GM12878 (cell line): ENCODE results near the gene FBXW7. TPM values are rescaled to one million over a fixed set of nuclear protein-coding genes. Genes with fewer than 3 reads are reported as not detected.

Experiments
- GATAD2B ChIP-seq: fragments of 450-650 bp; conservative IDR thresholded peaks from 2 replicates; pipeline ENCODE4 v1.6.1; 2017; ENCODE audit warnings: low read depth, mild to moderate bottlenecking, moderate library complexity
- HDAC2 ChIP-seq: fragments of 200-600 bp; sonication (generic); IDR thresholded peaks from 2 replicates; pipeline ENCODE4 v1.6.1; 2017
- HDGF ChIP-seq: fragments of 450-650 bp; IDR thresholded peaks from 2 replicates; pipeline ENCODE4 v1.6.1; 2016; ENCODE audit warnings: antibody characterized with exemption
- RCOR1 ChIP-seq: conservative IDR thresholded peaks from 2 replicates; pipeline ENCODE4 v1.6.1; 2012; ENCODE audit warnings: low read depth, low read length, improper control_type of control experiment
- microRNA-seq: library from miRNA; unstranded; fragments of <30 nt; microRNA quantifications from one replicate; pipeline ENCODE4, GENCODE V29; 2018
- polyA plus RNA-seq, 11 experiments: library from polyadenylated mRNA; depleted of rRNA in 4 of 11; unstranded in 6 of 11; stranded (reverse) in 5 of 11; fragments of >200 nt; fragmentation: Nextera tagmentation in 4 of 11; fragmentation: Illumina TruSeq in 1 of 11; extraction: Ambion mirVana in 4 of 11; extraction: Trizol in 1 of 11; gene quantifications; 1 replicate in 1 of 11; 2 replicates in 10 of 11; pipeline versions ENCODE4 v1.2.1 to v1.2.3, GENCODE V29; 2011 to 2016; ENCODE audit warnings: inconsistent platforms in 2 of 11, missing spikeins in 2 of 11, low read depth in 1 of 11
- small RNA-seq: library from RNA; depleted of rRNA; stranded (forward); fragments of <200 nt; gene quantifications from one replicate; pipeline ENCODE3, GENCODE V24; 2014
- total RNA-seq, 4 experiments: library from RNA; depleted of rRNA in 3 of 4; stranded (reverse); fragments of >200 nt in 3 of 4; fragmentation: Illumina TruSeq in 1 of 4; extraction: Trizol in 1 of 4; gene quantifications; 2 replicates each; pipeline versions ENCODE4 v1.2.1 to v1.2.3, GENCODE V29; 2013 to 2021
- TF ChIP-seq, protein P1 (sequence below): fragments of 450-650 bp; IDR thresholded peaks from 2 replicates; pipeline ENCODE4 v1.6.1; 2017; ENCODE audit warnings: low read depth, mild to moderate bottlenecking, moderate library complexity

Gene FBXW7
- total and polyA plus RNA-seq, 10 of the 15 experiments (the other 5 are each of a cell fraction or from before 2014, with no cell fraction given): 35.8 to 118 (median 47.2) TPM

DNA sequence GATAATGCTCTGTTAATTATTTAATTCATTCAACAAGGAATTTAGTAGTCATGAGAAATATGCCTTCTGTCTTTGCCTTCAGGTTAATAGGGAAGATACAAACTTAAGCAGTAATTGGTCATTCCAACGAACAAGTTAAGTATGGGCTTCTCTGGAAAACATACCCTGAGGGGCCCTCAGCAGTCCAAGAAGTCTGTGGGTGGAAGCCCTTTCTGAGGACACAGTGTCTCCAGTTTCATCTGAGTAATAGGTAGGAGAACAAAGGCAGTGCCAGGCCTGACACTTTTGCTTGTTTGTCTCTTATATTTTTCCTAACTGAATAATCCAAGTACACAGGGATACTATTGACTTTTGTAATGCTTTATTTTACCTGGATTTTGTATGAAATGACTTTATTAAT lies 262.5 kb downstream of the FBXW7 start (continued):
- TF ChIP-seq GATAD2B (no peak), RCOR1 (no peak), HDGF (no peak), HDAC2 (no peak)
- TF ChIP-seq, protein P1, sequence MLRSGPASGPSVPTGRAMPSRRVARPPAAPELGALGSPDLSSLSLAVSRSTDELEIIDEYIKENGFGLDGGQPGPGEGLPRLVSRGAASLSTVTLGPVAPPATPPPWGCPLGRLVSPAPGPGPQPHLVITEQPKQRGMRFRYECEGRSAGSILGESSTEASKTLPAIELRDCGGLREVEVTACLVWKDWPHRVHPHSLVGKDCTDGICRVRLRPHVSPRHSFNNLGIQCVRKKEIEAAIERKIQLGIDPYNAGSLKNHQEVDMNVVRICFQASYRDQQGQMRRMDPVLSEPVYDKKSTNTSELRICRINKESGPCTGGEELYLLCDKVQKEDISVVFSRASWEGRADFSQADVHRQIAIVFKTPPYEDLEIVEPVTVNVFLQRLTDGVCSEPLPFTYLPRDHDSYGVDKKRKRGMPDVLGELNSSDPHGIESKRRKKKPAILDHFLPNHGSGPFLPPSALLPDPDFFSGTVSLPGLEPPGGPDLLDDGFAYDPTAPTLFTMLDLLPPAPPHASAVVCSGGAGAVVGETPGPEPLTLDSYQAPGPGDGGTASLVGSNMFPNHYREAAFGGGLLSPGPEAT: no peak
- TF ChIP-seq, all 136 proteins: peak for 0

Small RNA genes lying within 50 kb of the gene (microRNA-seq; reads per million reads assigned to microRNA genes)
- gene MIR3140: 15.2 reads per million, percentile 51 among the genes with 10 or more reads in this experiment

Small RNA genes lying within 50 kb of the gene (small RNA-seq; reads per million reads assigned to genes)
- 0.51 reads per million, percentile 9 among the genes with 10 or more reads in this experiment for gene MIR3140

Other genes starting within 250 kb of the FBXW7 start
- gene TMEM154, start 143.9 kb upstream of the FBXW7 start, total RNA-seq (2014; rRNA removed): 18.8 and 23.4 TPM in 2 replicates
- 22.7 and 23.7 TPM in 2 replicates for gene TMEM154, start 143.9 kb upstream of the FBXW7 start, total RNA-seq (2014; rRNA removed; fragmentation: Illumina TruSeq; extraction: Trizol)
- 41.4 and 42.3 TPM in 2 replicates for gene TMEM154, start 143.9 kb upstream of the FBXW7 start, total RNA-seq (2021)
- 5.1 and 8.5 TPM in 2 replicates for gene TMEM154, start 143.9 kb upstream of the FBXW7 start, polyA plus RNA-seq (2011; rRNA removed)
- gene TMEM154, start 143.9 kb upstream of the FBXW7 start, polyA plus RNA-seq (2014; fragmentation: Illumina TruSeq; extraction: Trizol): 17.5 and 36.2 TPM in 2 replicates
- gene TMEM154, start 143.9 kb upstream of the FBXW7 start, polyA plus RNA-seq (2014; fragmentation: Nextera tagmentation; extraction: Ambion mirVana): 10 to 100 TPM in 1 of 2 experiments, 1 to 10 TPM in 1; 9.3 to 17.6 TPM
- 14.5 and 16.2 TPM in 2 replicates for gene TMEM154, start 143.9 kb upstream of the FBXW7 start, polyA plus RNA-seq (2014; rRNA removed)
- 10 to 100 TPM; 26.5 to 32.3 TPM for gene TMEM154, start 143.9 kb upstream of the FBXW7 start, polyA plus RNA-seq (2016; fragmentation: Nextera tagmentation; extraction: Ambion mirVana)
- 0.54 and 0.56 TPM in 2 replicates for gene TIGD4, start 243.6 kb upstream of the FBXW7 start, total RNA-seq (2014; rRNA removed)
- gene TIGD4, start 243.6 kb upstream of the FBXW7 start, total RNA-seq (2014; rRNA removed; fragmentation: Illumina TruSeq; extraction: Trizol): 0.76 and 0.97 TPM in 2 replicates
- 0.45 and 0.46 TPM in 2 replicates for gene TIGD4, start 243.6 kb upstream of the FBXW7 start, total RNA-seq (2021)
- gene TIGD4, start 243.6 kb upstream of the FBXW7 start, polyA plus RNA-seq (2011; rRNA removed): 0.20 and 0.39 TPM in 2 replicates
- 0.41 and 0.63 TPM in 2 replicates for gene TIGD4, start 243.6 kb upstream of the FBXW7 start, polyA plus RNA-seq (2014; fragmentation: Illumina TruSeq; extraction: Trizol)
- gene TIGD4, start 243.6 kb upstream of the FBXW7 start, polyA plus RNA-seq (2014; fragmentation: Nextera tagmentation; extraction: Ambion mirVana): under 1 TPM; 0.24 to 0.31 TPM
- 0.50 and 0.53 TPM in 2 replicates for gene TIGD4, start 243.6 kb upstream of the FBXW7 start, polyA plus RNA-seq (2014; rRNA removed)
- 1 to 10 TPM in 1 of 2 experiments, under 1 TPM in 1; 0.46 to 1.6 TPM for gene TIGD4, start 243.6 kb upstream of the FBXW7 start, polyA plus RNA-seq (2016; fragmentation: Nextera tagmentation; extraction: Ambion mirVana)
- gene ARFIP1, start 243.9 kb upstream of the FBXW7 start, total RNA-seq (2014; rRNA removed): 17.1 and 22.1 TPM in 2 replicates
- gene ARFIP1, start 243.9 kb upstream of the FBXW7 start, total RNA-seq (2014; rRNA removed; fragmentation: Illumina TruSeq; extraction: Trizol): 17.9 and 19.8 TPM in 2 replicates
- gene ARFIP1, start 243.9 kb upstream of the FBXW7 start, total RNA-seq (2021): 12.8 TPM in 2 replicates
- 21.7 and 36.3 TPM in 2 replicates for gene ARFIP1, start 243.9 kb upstream of the FBXW7 start, polyA plus RNA-seq (2011; rRNA removed)
- 13.8 and 16.9 TPM in 2 replicates for gene ARFIP1, start 243.9 kb upstream of the FBXW7 start, polyA plus RNA-seq (2014; fragmentation: Illumina TruSeq; extraction: Trizol)
- 10 to 100 TPM in 1 of 2 experiments, 1 to 10 TPM in 1; 9.5 to 11.0 TPM for gene ARFIP1, start 243.9 kb upstream of the FBXW7 start, polyA plus RNA-seq (2014; fragmentation: Nextera tagmentation; extraction: Ambion mirVana)
- 10.5 and 11.5 TPM in 2 replicates for gene ARFIP1, start 243.9 kb upstream of the FBXW7 start, polyA plus RNA-seq (2014; rRNA removed)
- 10 to 100 TPM; 18.3 to 18.9 TPM for gene ARFIP1, start 243.9 kb upstream of the FBXW7 start, polyA plus RNA-seq (2016; fragmentation: Nextera tagmentation; extraction: Ambion mirVana)